Measurements from ENCODE around the gene KLHDC4. TPM values are rescaled to one million over a fixed set of nuclear protein-coding genes. Genes with fewer than 3 reads are reported as not detected.

KLHDC4 gene
- total and polyA plus RNA-seq, 4 experiments from 2014 or later, result 16.3 to 90.0 (median 50.2) TPM

DNA sequence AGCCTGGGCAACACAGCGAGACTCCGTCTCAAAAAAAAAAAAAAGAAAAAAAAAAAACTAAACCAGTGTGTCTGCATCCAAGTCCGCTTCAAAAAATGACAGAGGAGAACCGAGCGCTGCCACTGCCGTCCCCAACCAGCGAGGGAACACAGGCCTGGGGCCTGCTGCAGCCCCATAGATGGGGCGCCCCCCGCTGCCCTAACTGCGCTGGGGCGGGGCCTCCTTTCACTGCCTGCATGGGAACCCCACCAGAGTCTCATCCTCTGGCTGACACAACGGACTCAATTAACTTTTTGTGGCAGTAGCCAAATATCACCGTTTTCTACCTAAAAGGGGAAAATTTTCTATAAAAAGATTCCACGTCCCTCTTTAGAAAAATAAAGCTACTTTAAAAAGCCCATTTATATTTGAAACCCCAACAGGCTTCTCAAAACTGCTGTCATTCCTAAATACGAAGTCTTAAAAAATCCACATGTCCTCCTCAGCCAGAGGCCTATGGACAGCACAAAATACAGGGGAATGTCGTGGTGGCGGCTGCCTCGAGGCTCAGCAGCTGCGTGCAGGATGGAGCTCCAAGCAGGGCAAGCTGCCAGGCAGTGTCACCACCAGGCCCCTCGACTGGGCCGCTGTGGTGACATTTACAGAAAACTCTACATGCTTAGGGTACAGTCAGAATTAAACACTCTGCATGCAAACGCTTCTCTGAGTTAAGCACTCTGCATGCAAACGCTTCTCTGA, 30.3 kb downstream of the KLHDC4 start:
- POLR2A ChIA-PET (ENCODE audit: partially characterized antibody), result no interaction called here
- H3K4me1 ChIP-seq (ENCODE audit: insufficient read depth, low read length), result peaks cover 14% of the 10 kb centered on the region
- H3K9me3 ChIP-seq (ENCODE audit: control insufficient read depth in 1 of 2, low read length in 2 of 2), result no peaks in the 10 kb centered on the region
- Mint-ChIP-seq H3K4me3 (no peak overlapping the region), H3K4me1 (peaks cover 12 to 18% (median 14%) of the 10 kb centered on the region in 4 donors), H3K27me3 (no peaks in the 10 kb centered on the region), H3K27ac (peak overlapping the region in 1 of 7 donors; percentile 47), H3K36me3 (peaks cover 11 to 37% of the 10 kb centered on the region in 2 donors), H3K9me3 (peaks cover 0 to 2% (median 0%) of the 10 kb centered on the region in 8 donors)
- DNase-seq, result no peak
- no peak overlapping the region for H3K27ac ChIP-seq (ENCODE audit: low read depth, low read length)
- CTCF ChIA-PET (ENCODE audit: partially characterized antibody), result no interaction called here
- H3K36me3 ChIP-seq (ENCODE audit: insufficient read depth, low read length), result peaks cover 26% of the 10 kb centered on the region
- no peak overlapping the region for H3K4me3 ChIP-seq (ENCODE audit: low read length in 2 of 2)
- no peaks in the 10 kb centered on the region for H3K27me3 ChIP-seq (ENCODE audit: insufficient read depth, low read length)
- intact Hi-C loops (cut with micrococcal nuclease), result no loop called here

DNA sequence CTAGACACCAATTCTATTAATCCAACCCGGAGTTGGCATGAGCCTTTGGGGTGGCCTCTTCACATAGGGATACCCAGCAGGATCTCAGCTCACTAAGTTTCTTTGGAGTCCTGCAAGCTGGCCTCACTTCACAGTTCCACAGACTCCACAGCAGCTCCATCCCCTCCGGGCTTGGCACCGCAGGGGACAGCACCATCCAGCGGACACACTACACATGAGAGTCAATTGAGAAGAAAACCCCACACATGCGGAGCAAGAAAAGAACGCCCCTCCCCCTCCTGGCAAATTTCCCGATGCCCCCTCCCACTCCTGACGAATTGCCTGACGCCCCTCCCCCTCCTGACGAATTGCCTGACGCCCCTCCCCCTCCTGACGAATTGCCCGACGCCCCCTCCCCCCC, 31.1 kb downstream of the KLHDC4 start:
- H3K4me1 ChIP-seq (ENCODE audit: insufficient read depth, low read length), result peaks cover 14% of the 10 kb centered on the region
- POLR2A ChIA-PET (ENCODE audit: partially characterized antibody), result no interaction called here
- intact Hi-C loops (cut with micrococcal nuclease), result no loop called here
- DNase-seq, result no peak
- H3K4me1 Mint-ChIP-seq, result peaks cover 12 to 17% (median 14%) of the 10 kb centered on the region in 4 donors
- H3K36me3 ChIP-seq (ENCODE audit: insufficient read depth, low read length), result peaks cover 25% of the 10 kb centered on the region
- H3K9me3 ChIP-seq (ENCODE audit: control insufficient read depth in 1 of 2, low read length in 2 of 2), result no peaks in the 10 kb centered on the region
- H3K27ac ChIP-seq (ENCODE audit: low read depth, low read length), result no peak overlapping the region
- H3K4me3 Mint-ChIP-seq, result no peak overlapping the region
- H3K27me3 ChIP-seq (ENCODE audit: insufficient read depth, low read length), result no peaks in the 10 kb centered on the region
- H3K27me3 Mint-ChIP-seq, result no peaks in the 10 kb centered on the region
- H3K4me3 ChIP-seq (ENCODE audit: low read length in 2 of 2), result no peak overlapping the region
- H3K9me3 Mint-ChIP-seq, result peaks cover 0 to 2% (median 0%) of the 10 kb centered on the region in 8 donors
- CTCF ChIA-PET (ENCODE audit: partially characterized antibody), result no interaction called here
- peaks cover 8 to 42% of the 10 kb centered on the region in 2 donors for H3K36me3 Mint-ChIP-seq
- H3K27ac Mint-ChIP-seq, result peak overlapping the region in 3 of 7 donors; percentile 41 to 70 (median 52)

DNA sequence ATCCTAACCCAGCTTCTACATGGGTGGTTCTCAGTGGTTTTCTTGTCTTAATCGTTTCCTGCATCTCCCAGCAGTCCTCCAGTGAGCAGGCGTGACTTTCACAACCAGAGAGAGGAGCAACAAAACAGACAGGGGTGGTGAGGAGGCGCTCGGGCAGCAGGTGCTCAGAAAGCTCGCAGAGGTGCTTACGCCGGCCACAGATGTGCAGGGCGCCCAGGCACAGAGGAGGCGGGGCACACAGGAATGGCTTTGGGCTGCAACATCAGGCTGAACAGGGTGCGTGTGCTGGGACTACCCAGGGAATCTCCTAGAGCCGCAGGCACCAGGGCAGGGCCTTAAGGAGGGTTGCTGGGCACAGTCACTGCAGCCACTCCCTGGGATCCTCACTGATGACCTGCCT, 32.6 kb downstream of the KLHDC4 start:
- intact Hi-C loops (cut with micrococcal nuclease), result no loop called here
- CTCF ChIA-PET (ENCODE audit: partially characterized antibody), result no interaction called here

DNA sequence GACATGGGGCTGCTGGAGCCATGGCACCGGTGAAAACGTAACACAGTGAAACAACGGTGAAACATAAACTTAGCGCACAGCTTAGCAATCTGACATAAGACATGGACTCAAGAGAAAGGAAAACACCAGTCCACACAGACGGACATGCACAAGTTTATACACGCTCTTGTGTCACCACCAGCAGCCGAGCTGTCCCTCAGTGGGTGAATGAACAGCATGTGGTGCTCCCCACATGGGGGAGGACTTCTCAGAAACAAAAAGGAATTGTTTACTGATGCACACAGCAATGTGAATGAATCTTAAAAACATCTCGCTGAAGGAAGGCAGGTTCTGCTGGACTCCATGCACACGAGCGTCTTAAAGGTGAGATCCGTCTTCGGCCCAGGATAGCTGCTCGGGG, 34.2 kb downstream of the KLHDC4 start:
- no peaks in the 10 kb centered on the region for H3K27me3 ChIP-seq (ENCODE audit: insufficient read depth, low read length)
- H3K27me3 Mint-ChIP-seq, result no peaks in the 10 kb centered on the region
- ChIA-PET POLR2A (ENCODE audit: partially characterized antibody) (interaction anchor here (0.7 kb wide), 1 partner anchor 148 kb away, joined by 5 read pairs; no protein-coding TSS in a partner anchor), CTCF (ENCODE audit: partially characterized antibody) (no interaction called here)
- H3K27ac ChIP-seq (ENCODE audit: low read depth, low read length), result no peak overlapping the region
- H3K4me1 Mint-ChIP-seq, result peaks cover 12 to 19% (median 16%) of the 10 kb centered on the region in 4 donors
- peaks cover 0 to 2% (median 0%) of the 10 kb centered on the region in 8 donors for H3K9me3 Mint-ChIP-seq
- H3K4me1 ChIP-seq (ENCODE audit: insufficient read depth, low read length), result peaks cover 14% of the 10 kb centered on the region
- intact Hi-C loops (cut with micrococcal nuclease), result no loop called here
- no peak overlapping the region for H3K27ac Mint-ChIP-seq
- peaks cover 23 to 63% of the 10 kb centered on the region in 2 donors for H3K36me3 Mint-ChIP-seq
- no peak for DNase-seq
- H3K9me3 ChIP-seq (ENCODE audit: control insufficient read depth in 1 of 2, low read length in 2 of 2), result no peaks in the 10 kb centered on the region
- H3K36me3 ChIP-seq (ENCODE audit: insufficient read depth, low read length), result peaks cover 32% of the 10 kb centered on the region
- no peak overlapping the region for H3K4me3 Mint-ChIP-seq
- H3K4me3 ChIP-seq (ENCODE audit: low read length in 2 of 2), result no peak overlapping the region

More for the DNA sequence above, 32.6 kb downstream of the KLHDC4 start:
- Histone ChIP-seq H3K27me3 (ENCODE audit: insufficient read depth, low read length) (no peaks in the 10 kb centered on the region), H3K36me3 (ENCODE audit: insufficient read depth, low read length) (peaks cover 30% of the 10 kb centered on the region), H3K4me3 (ENCODE audit: low read length in 2 of 2) (no peak overlapping the region), H3K27ac (ENCODE audit: low read depth, low read length) (no peak overlapping the region), H3K4me1 (ENCODE audit: insufficient read depth, low read length) (peaks cover 14% of the 10 kb centered on the region), H3K9me3 (ENCODE audit: control insufficient read depth in 1 of 2, low read length in 2 of 2) (no peaks in the 10 kb centered on the region)
- DNase-seq, result no peak
- Mint-ChIP-seq H3K27ac (peak overlapping the region in 5 of 7 donors; percentile 48 to 90 (median 72)), H3K4me1 (peaks cover 12 to 17% (median 14%) of the 10 kb centered on the region in 4 donors), H3K4me3 (peak overlapping the region in 5 of 8 donors; percentile 12 to 48 (median 18)), H3K27me3 (no peaks in the 10 kb centered on the region), H3K36me3 (peaks cover 15 to 50% of the 10 kb centered on the region in 2 donors), H3K9me3 (peaks cover 0 to 2% (median 0%) of the 10 kb centered on the region in 8 donors)
- POLR2A ChIA-PET (ENCODE audit: partially characterized antibody), result interaction anchor here (0.6 kb wide), 1 partner anchor 24 kb away, joined by 4 read pairs; no protein-coding TSS in a partner anchor

DNA sequence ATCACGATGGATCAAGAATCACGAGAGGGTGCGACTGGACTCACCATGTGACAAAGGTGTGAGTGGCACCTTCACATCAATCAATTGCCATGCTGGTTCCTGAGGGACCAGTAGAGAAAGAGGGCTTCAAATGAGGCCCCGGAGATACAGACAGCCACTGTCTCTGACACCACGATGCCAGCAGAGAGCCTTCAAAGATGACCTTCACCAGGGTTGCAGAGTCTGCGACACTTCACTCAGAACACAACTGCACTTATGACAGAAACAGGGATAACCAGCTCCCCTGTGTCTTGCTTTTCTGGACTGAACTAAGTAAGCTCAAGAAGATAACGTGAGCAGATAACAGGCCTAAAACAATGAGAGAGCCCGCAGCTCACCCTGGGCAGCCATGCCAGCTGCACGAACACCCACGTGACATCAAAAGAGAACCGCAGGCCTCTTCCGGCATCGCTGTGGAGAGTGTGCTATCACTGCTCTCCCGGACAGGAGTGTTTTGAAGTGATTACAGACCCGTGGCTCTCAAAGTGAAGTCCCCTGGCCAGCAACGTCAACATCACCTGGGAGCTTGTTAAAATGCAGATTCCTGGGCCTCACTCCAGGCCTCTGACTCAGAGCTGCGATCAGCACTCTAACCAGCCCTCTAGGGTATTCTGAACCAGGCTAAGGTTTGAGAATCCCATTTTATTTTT, 36.4 kb downstream of the KLHDC4 start:
- CTCF ChIA-PET (ENCODE audit: partially characterized antibody), result no interaction called here
- Histone ChIP-seq H3K27me3 (ENCODE audit: insufficient read depth, low read length) (no peaks in the 10 kb centered on the region), H3K4me3 (ENCODE audit: low read length in 2 of 2) (no peak overlapping the region), H3K9me3 (ENCODE audit: control insufficient read depth in 1 of 2, low read length in 2 of 2) (no peaks in the 10 kb centered on the region), H3K27ac (ENCODE audit: low read depth, low read length) (no peak overlapping the region), H3K4me1 (ENCODE audit: insufficient read depth, low read length) (peaks cover 14% of the 10 kb centered on the region), H3K36me3 (ENCODE audit: insufficient read depth, low read length) (peaks cover 34% of the 10 kb centered on the region)
- intact Hi-C loops (cut with micrococcal nuclease), result no loop called here
- DNase-seq, result peak in 1 of 5 donors; percentile 5
- Mint-ChIP-seq H3K27me3 (no peaks in the 10 kb centered on the region), H3K36me3 (peaks cover 22 to 58% of the 10 kb centered on the region in 2 donors), H3K4me3 (no peak overlapping the region), H3K4me1 (peaks cover 12 to 16% (median 13%) of the 10 kb centered on the region in 4 donors), H3K9me3 (peaks cover 0 to 2% (median 0%) of the 10 kb centered on the region in 8 donors), H3K27ac (peak overlapping the region in 4 of 7 donors; percentile 38 to 70 (median 54))
- POLR2A ChIA-PET (ENCODE audit: partially characterized antibody), result no interaction called here

DNA sequence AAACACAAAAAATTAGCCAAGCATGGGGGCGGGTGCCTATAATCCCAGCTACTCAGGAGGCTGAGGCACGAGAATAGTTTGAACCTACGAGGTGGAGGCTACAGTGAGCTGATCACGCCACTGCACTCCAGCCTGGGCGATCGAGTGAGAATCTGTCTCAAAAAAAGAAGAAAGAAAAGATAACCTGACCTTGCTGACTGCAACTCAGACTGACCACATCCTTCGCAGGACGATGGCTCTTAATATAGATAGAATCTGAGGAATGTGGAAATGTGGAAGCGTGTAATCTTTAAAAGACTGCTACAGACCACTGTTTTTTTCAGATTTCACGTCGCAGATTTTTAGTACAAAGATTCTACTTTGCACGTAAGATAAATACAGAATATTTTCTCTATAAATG, 37.8 kb downstream of the KLHDC4 start:
- Histone ChIP-seq H3K27me3 (ENCODE audit: insufficient read depth, low read length) (no peaks in the 10 kb centered on the region), H3K4me1 (ENCODE audit: insufficient read depth, low read length) (peaks cover 5% of the 10 kb centered on the region), H3K9me3 (ENCODE audit: control insufficient read depth in 1 of 2, low read length in 2 of 2) (no peaks in the 10 kb centered on the region), H3K27ac (ENCODE audit: low read depth, low read length) (no peak overlapping the region), H3K4me3 (ENCODE audit: low read length in 2 of 2) (no peak overlapping the region), H3K36me3 (ENCODE audit: insufficient read depth, low read length) (peaks cover 38% of the 10 kb centered on the region)
- no peak for DNase-seq
- Mint-ChIP-seq H3K36me3 (peaks cover 25 to 62% of the 10 kb centered on the region in 2 donors), H3K4me3 (no peak overlapping the region), H3K4me1 (peaks cover 7 to 10% (median 8%) of the 10 kb centered on the region in 4 donors), H3K27me3 (no peaks in the 10 kb centered on the region), H3K27ac (no peak overlapping the region), H3K9me3 (peaks cover 0 to 2% (median 0%) of the 10 kb centered on the region in 8 donors)
- ChIA-PET POLR2A (ENCODE audit: partially characterized antibody) (no interaction called here), CTCF (ENCODE audit: partially characterized antibody) (no interaction called here)
- intact Hi-C loops (cut with micrococcal nuclease), result no loop called here

DNA sequence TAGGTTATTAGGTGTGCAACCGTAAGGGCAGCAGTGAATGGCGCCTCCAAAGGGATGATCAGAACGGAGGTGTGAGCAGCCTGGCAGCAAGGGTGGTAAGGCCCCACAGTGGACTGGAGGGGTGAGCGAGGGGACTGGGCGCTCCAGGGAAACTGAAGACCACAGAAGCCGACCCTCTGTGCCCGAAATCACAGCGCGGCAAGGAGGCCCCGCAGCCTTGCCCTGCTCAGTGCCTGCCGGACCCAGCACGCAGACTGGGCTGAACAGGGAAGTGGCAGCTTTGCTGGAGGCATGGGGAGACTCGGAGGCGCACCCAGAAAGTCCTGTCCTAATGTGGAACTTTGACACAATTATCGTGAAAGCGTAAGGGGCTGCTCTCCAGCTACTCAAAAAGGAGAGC, 38.4 kb downstream of the KLHDC4 start:
- Mint-ChIP-seq H3K36me3 (peaks cover 29 to 65% of the 10 kb centered on the region in 2 donors), H3K9me3 (peaks cover 0 to 2% (median 0%) of the 10 kb centered on the region in 8 donors), H3K27ac (no peak overlapping the region), H3K4me3 (no peak overlapping the region), H3K27me3 (no peaks in the 10 kb centered on the region), H3K4me1 (peaks cover 4 to 10% (median 9%) of the 10 kb centered on the region in 4 donors)
- ChIA-PET POLR2A (ENCODE audit: partially characterized antibody) (no interaction called here), CTCF (ENCODE audit: partially characterized antibody) (no interaction called here)
- H3K36me3 ChIP-seq (ENCODE audit: insufficient read depth, low read length), result peaks cover 45% of the 10 kb centered on the region
- H3K27me3 ChIP-seq (ENCODE audit: insufficient read depth, low read length), result no peaks in the 10 kb centered on the region
- H3K27ac ChIP-seq (ENCODE audit: low read depth, low read length), result no peak overlapping the region
- no peak overlapping the region for H3K4me3 ChIP-seq (ENCODE audit: low read length in 2 of 2)
- DNase-seq, result no peak
- peaks cover 3% of the 10 kb centered on the region for H3K4me1 ChIP-seq (ENCODE audit: insufficient read depth, low read length)
- no peaks in the 10 kb centered on the region for H3K9me3 ChIP-seq (ENCODE audit: control insufficient read depth in 1 of 2, low read length in 2 of 2)
- intact Hi-C loops (cut with micrococcal nuclease), result no loop called here

Data from CD4-positive, alpha-beta memory T cell (primary cell).